Middle frontal gyrus (tissue), 1 donor: ENCODE results near the gene UBIAD1.

Experiments
- DNase-seq: peaks from one replicate; pipeline ENCODE4 v3.0.0-alpha.2; 2015; ENCODE audit warnings: low spot score; ENCODE audit errors: extremely low spot score

Gene UBIAD1

GRCh38 chr1:11309385-11309784 lies 36.4 kb downstream of the UBIAD1 start:
- no peak for DNase-seq

- no peak for DNase-seq
Measured at GRCh38 chr1:11311816-11312755, 39.1 kb downstream of the UBIAD1 start.

- no peak for DNase-seq
Measured at GRCh38 chr1:11314959-11315358, 42.0 kb downstream of the UBIAD1 start.

- DNase-seq = no peak
Measured at GRCh38 chr1:11316701-11317100, 43.7 kb downstream of the UBIAD1 start.

GRCh38 chr1:11318982-11319381 lies 46.0 kb downstream of the UBIAD1 start:
- no peak for DNase-seq

- no peak for DNase-seq
Measured at GRCh38 chr1:11320153-11320936, 47.3 kb downstream of the UBIAD1 start.

- no peak for DNase-seq
Measured at GRCh38 chr1:11321656-11322491, 48.9 kb downstream of the UBIAD1 start.

- DNase-seq = no peak
Measured at GRCh38 chr1:11324567-11325165, 51.7 kb downstream of the UBIAD1 start.

- DNase-seq = no peak
Measured at GRCh38 chr1:11326070-11326469, 53.1 kb downstream of the UBIAD1 start.

- DNase-seq = no peak
Measured at GRCh38 chr1:11328444-11328843, 55.4 kb downstream of the UBIAD1 start.

- DNase-seq = no peak
Measured at GRCh38 chr1:11330411-11330810, 57.4 kb downstream of the UBIAD1 start.

- DNase-seq = no peak
Measured at GRCh38 chr1:11331036-11331944, 58.3 kb downstream of the UBIAD1 start.

- DNase-seq = no peak
Measured at GRCh38 chr1:11331945-11332546, 59.0 kb downstream of the UBIAD1 start.

- no peak for DNase-seq
Measured at GRCh38 chr1:11333631-11334030, 60.6 kb downstream of the UBIAD1 start.

GRCh38 chr1:11334261-11334804 lies 61.3 kb downstream of the UBIAD1 start:
- no peak for DNase-seq

GRCh38 chr1:11334821-11335220 lies 61.8 kb downstream of the UBIAD1 start:
- no peak for DNase-seq

- DNase-seq = no peak
Measured at GRCh38 chr1:11335417-11336056, 62.5 kb downstream of the UBIAD1 start.

- DNase-seq = no peak
Measured at GRCh38 chr1:11337580-11338073, 64.6 kb downstream of the UBIAD1 start.
